Smooth muscle cell (in vitro differentiated cells): ENCODE results near the gene LRRK1. TPM values are rescaled to one million over a fixed set of nuclear protein-coding genes. Genes with fewer than 3 reads are reported as not detected.

Experiments used
- DNase-seq: peaks from one replicate; lab custom pipeline; 2025; ENCODE audit not compliant: unreplicated experiment; lab: John Stamatoyannopoulos, UW
- H2AFZ ChIP-seq: fragments of 200-600 bp; sonication (generic); 2 replicates; pipeline ENCODE4 v1.6.0; 2016; ENCODE audit warnings: antibody characterized with exemption, low read depth, mild to moderate bottlenecking
- H3F3A ChIP-seq: fragments of 200-600 bp; sonication (generic); 2 replicates; pipeline ENCODE4 v1.6.0; 2017; ENCODE audit warnings: antibody characterized with exemption, low read depth
- H3K27ac ChIP-seq: fragments of 200-600 bp; sonication (generic); 2 replicates; pipeline ENCODE4 v1.5.1; 2016; ENCODE audit warnings: low read depth, mild to moderate bottlenecking
- H3K27me3 ChIP-seq: fragments of 200-600 bp; sonication (generic); 2 replicates; pipeline ENCODE4 v1.6.1; 2016; ENCODE audit warnings: low read depth, mild to moderate bottlenecking
- H3K36me3 ChIP-seq: fragments of 200-600 bp; sonication (generic); 2 replicates; pipeline ENCODE4 v1.5.1; 2016; ENCODE audit warnings: low read depth
- H3K4me1 ChIP-seq: fragments of 200-600 bp; sonication (generic); 2 replicates; pipeline ENCODE4 v1.5.1; 2016; ENCODE audit warnings: low read depth
- H3K4me2 ChIP-seq: fragments of 200-600 bp; sonication (generic); 2 replicates; pipeline ENCODE4 v1.6.0; 2016; ENCODE audit warnings: mild to moderate bottlenecking
- H3K4me3 ChIP-seq: fragments of 200-600 bp; sonication (generic); 2 replicates; pipeline ENCODE4 v1.5.1; 2016; ENCODE audit warnings: mild to moderate bottlenecking
- H3K79me2 ChIP-seq: fragments of 200-600 bp; sonication (generic); 2 replicates; pipeline ENCODE4 v1.6.0; 2016; ENCODE audit warnings: low read depth, mild to moderate bottlenecking
- H3K9ac ChIP-seq: fragments of 200-600 bp; sonication (generic); 2 replicates; pipeline ENCODE4 v1.6.0; 2016; ENCODE audit warnings: low read depth
- H3K9me3 ChIP-seq: fragments of 200-600 bp; sonication (generic); replicated peaks from 2 replicates; pipeline ENCODE4 v1.5.1; 2016; ENCODE audit warnings: low read depth
- H4K20me1 ChIP-seq: fragments of 200-600 bp; sonication (generic); 2 replicates; pipeline ENCODE4 v1.6.0; 2016; ENCODE audit warnings: low read depth
- CTCF ChIP-seq: fragments of 200-600 bp; sonication (generic); IDR thresholded peaks from 2 replicates; pipeline ENCODE4 v1.5.1; 2017; ENCODE audit warnings: borderline replicate concordance, mild to moderate bottlenecking, antibody characterized with exemption; ENCODE audit not compliant: insufficient read depth, poor library complexity, severe bottlenecking
- WGBS: methylation state at CpG from one replicate; pipeline ENCODE4 v1.1.7; 2016; ENCODE audit warnings: low lambda C conversion rate; 5-methylcytosine and 5-hydroxymethylcytosine counted together
- polyA plus RNA-seq: library from polyadenylated mRNA; unstranded; fragments of >200 nt; fragmentation: Nextera tagmentation; extraction: Ambion mirVana; gene quantifications from 2 replicates; pipeline ENCODE4 v1.2.1, GENCODE V29; 2016
- total RNA-seq: library from RNA; depleted of rRNA; stranded (reverse); fragments of >200 nt; gene quantifications from 2 replicates; pipeline ENCODE4 v1.2.3, GENCODE V29; 2014

LRRK1 gene
- total and polyA plus RNA-seq, 2 experiments from 2014 or later, result 1.1 to 1.6 TPM

- H3K9ac ChIP-seq, result no peak overlapping the region
- H3K4me3 ChIP-seq, result no peak overlapping the region
- H3K27ac ChIP-seq, result no peak overlapping the region
- H3K9me3 ChIP-seq, result no peaks in the 10 kb centered on the region
- H3K4me1 ChIP-seq, result no peaks in the 10 kb centered on the region
- H3F3A ChIP-seq, result no peaks in the 10 kb centered on the region
- no peaks in the 10 kb centered on the region for H3K27me3 ChIP-seq
- 82% methylated on average over 8 of the region's 10 CpGs for WGBS
- H3K4me2 ChIP-seq, result no peak overlapping the region
- no peak for DNase-seq
- H3K79me2 ChIP-seq, result no peaks in the 10 kb centered on the region
- H3K36me3 ChIP-seq, result no peaks in the 10 kb centered on the region
- no peak overlapping the region for H2AFZ ChIP-seq
- no peak for TF ChIP-seq CTCF
- H4K20me1 ChIP-seq, result no peaks in the 10 kb centered on the region
Observed at GRCh38 chr15:100941536-100941935, 22.4 kb downstream of the LRRK1 start.

- no peak overlapping the region for H3K4me2 ChIP-seq
- no peak for DNase-seq
- no peaks in the 10 kb centered on the region for H4K20me1 ChIP-seq
- WGBS, result 93% methylated on average over 10 of the region's 10 CpGs
- no peaks in the 10 kb centered on the region for H3F3A ChIP-seq
- no peaks in the 10 kb centered on the region for H3K4me1 ChIP-seq
- H2AFZ ChIP-seq, result no peak overlapping the region
- no peaks in the 10 kb centered on the region for H3K36me3 ChIP-seq
- H3K4me3 ChIP-seq, result no peak overlapping the region
- no peaks in the 10 kb centered on the region for H3K79me2 ChIP-seq
- no peak for TF ChIP-seq CTCF
- no peaks in the 10 kb centered on the region for H3K27me3 ChIP-seq
- no peak overlapping the region for H3K9ac ChIP-seq
- no peaks in the 10 kb centered on the region for H3K9me3 ChIP-seq
- no peak overlapping the region for H3K27ac ChIP-seq
Observed at GRCh38 chr15:100942656-100943425, 23.7 kb downstream of the LRRK1 start.

GRCh38 chr15:100944244-100944895 lies 25.2 kb downstream of the LRRK1 start:
- no peak overlapping the region for H3K27ac ChIP-seq
- H3K4me3 ChIP-seq, result no peak overlapping the region
- H3F3A ChIP-seq, result no peaks in the 10 kb centered on the region
- no peak overlapping the region for H2AFZ ChIP-seq
- no peak overlapping the region for H3K9ac ChIP-seq
- no peak for DNase-seq
- H3K4me1 ChIP-seq, result no peaks in the 10 kb centered on the region
- no peaks in the 10 kb centered on the region for H3K79me2 ChIP-seq
- no peaks in the 10 kb centered on the region for H4K20me1 ChIP-seq
- no peaks in the 10 kb centered on the region for H3K27me3 ChIP-seq
- H3K36me3 ChIP-seq, result no peaks in the 10 kb centered on the region
- WGBS, result 84% methylated on average over 7 of the region's 7 CpGs
- no peak overlapping the region for H3K4me2 ChIP-seq
- no peaks in the 10 kb centered on the region for H3K9me3 ChIP-seq
- no peak for TF ChIP-seq CTCF
